NCI-H128 (cell line): ENCODE data around the gene ZC3H12A.
A peak's percentile ranks its signal among the peaks of the same experiment; 100 is the strongest.

Source experiments
- DNase-seq: peaks from one replicate; lab custom pipeline; 2025; ENCODE audit not compliant: unreplicated experiment; lab: John Stamatoyannopoulos, UW

ZC3H12A gene

GRCh38 chr1:37477946-37478345 is 3.6 kb downstream of the ZC3H12A start:
- no peak for DNase-seq

GRCh38 chr1:37478451-37478881 is 4.1 kb downstream of the ZC3H12A start:
- no peak for DNase-seq

GRCh38 chr1:37478890-37479254 is 4.5 kb downstream of the ZC3H12A start:
- DNase-seq, result no peak

- no peak for DNase-seq
Measured at GRCh38 chr1:37479255-37480124, 5.1 kb downstream of the ZC3H12A start.

- DNase-seq, result no peak
Measured at GRCh38 chr1:37480125-37480466, 5.7 kb downstream of the ZC3H12A start.

DNA sequence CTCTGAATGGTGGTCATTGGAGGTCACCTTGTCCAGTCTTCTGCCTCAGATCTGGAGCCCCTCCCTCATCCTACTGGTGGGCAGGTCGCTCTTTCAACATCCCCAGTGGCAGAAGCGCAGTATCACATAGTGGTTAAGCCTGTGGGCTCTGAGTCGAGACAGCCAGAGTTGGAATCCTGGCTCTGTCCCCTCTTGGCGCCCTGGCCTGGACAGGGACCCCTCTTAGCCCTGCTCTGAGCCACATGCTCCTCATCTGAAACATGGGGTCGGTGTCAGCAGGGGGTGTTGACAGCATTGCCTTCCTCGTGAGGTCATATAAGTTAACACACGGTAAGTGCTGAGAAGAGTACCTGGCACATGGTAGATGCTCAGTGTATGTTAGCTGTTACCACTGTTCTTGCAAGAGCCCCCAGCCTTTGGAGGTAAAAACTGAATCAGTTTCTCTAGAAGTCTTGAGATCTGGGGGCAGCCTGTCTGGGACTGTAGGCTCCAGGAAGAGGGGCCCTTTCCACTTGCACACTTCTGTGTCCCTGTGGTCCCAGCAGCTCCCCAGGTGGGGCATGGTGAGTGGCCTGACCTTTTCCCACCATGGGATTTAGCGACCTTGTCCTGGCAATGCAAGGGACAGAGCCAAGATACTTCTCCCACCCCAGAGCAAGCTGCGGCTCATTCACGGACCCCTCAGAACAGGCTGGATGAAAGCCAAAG is 6.4 kb downstream of the ZC3H12A start:
- DNase-seq, result no peak

DNA sequence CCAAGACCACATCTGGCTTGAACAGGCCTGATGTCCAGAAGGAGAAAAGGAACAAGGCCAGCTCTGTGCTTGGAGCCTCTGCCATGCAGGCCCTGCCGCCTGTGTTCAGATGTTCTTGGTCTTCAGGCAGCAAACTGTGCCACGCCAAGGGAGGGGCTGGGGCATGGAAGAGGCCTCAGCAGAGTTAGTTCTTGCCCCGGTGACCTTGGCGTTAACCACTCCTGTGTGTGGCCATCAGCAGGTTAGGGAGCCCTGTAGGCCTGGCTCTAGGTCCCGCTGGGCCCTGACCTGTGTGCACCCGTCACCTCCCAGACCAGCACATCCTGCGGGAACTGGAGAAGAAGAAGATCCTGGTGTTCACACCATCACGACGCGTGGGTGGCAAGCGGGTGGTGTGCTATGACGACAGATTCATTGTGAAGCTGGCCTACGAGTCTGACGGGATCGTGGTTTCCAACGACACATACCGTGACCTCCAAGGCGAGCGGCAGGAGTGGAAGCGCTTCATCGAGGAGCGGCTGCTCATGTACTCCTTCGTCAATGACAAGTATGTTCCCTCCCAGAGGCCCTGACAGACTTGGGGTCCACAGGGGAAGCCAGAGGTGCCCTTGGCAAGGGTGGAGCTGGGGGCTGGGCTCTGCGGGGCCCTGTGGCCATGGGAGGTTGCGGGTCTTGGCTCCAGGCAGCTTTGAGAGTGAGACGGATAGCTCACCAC is 7.1 kb downstream of the ZC3H12A start:
- no peak for DNase-seq

GRCh38 chr1:37482004-37482785 is 7.8 kb downstream of the ZC3H12A start:
- no peak for DNase-seq

- no peak for DNase-seq
Measured at GRCh38 chr1:37482796-37483744, 8.7 kb downstream of the ZC3H12A start.

- DNase-seq, result no peak
Measured at GRCh38 chr1:37483785-37484184, 9.4 kb downstream of the ZC3H12A start.

- no peak for DNase-seq
Measured at GRCh38 chr1:37484325-37485051, 10.1 kb downstream of the ZC3H12A start.

- no peak for DNase-seq
Measured at GRCh38 chr1:37485902-37486679, 11.7 kb downstream of the ZC3H12A start.

- DNase-seq, result peak; percentile 8
Measured at GRCh38 chr1:37486680-37487618, 12.6 kb downstream of the ZC3H12A start.

DNA sequence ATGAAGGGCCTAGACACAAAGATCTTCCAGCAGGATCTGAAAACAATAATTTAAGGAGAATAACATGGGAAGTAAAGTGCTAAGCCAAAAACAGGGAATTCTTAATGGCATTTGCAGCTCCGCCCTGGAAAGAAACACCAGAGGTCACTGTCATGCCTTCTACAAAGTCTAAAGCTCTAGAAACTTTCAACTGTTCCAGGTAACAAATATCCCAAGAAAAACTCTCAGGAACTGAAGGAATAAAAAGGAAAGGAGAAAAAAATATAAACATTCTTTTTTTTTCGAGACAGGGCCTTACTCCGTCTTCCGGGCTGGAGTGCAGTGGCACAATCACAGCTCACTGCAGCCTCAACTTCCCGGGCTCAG is 13.2 kb downstream of the ZC3H12A start:
- DNase-seq, result no peak

- no peak for DNase-seq
Measured at GRCh38 chr1:37493336-37494098, 19.1 kb downstream of the ZC3H12A start.

GRCh38 chr1:37495875-37496274 is 21.5 kb downstream of the ZC3H12A start:
- DNase-seq, result no peak

GRCh38 chr1:37497832-37498231 is 23.5 kb downstream of the ZC3H12A start:
- peak; percentile 28 for DNase-seq
